ENCODE results near the gene GARNL3.

- TF ChIP-seq ZNF10 (tag by site-specific recombination; IDR thresholded peaks at IDR 0.05), result no peak
- no peak for TF ChIP-seq ZNF549 (tag by site-specific recombination; IDR thresholded peaks at IDR 0.05)
- no peak for TF ChIP-seq FEZF1 (tag by site-specific recombination; IDR thresholded peaks at IDR 0.05)
- TF ChIP-seq, protein P1, sequence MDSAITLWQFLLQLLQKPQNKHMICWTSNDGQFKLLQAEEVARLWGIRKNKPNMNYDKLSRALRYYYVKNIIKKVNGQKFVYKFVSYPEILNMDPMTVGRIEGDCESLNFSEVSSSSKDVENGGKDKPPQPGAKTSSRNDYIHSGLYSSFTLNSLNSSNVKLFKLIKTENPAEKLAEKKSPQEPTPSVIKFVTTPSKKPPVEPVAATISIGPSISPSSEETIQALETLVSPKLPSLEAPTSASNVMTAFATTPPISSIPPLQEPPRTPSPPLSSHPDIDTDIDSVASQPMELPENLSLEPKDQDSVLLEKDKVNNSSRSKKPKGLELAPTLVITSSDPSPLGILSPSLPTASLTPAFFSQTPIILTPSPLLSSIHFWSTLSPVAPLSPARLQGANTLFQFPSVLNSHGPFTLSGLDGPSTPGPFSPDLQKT (IDR thresholded peaks at IDR 0.05; ENCODE audit: borderline replicate concordance, low read depth, low read length), result no peak
Observed at GRCh38 chr9:127255692-127256091, 8.9 kb upstream of the GARNL3 start.
